Putamen (tissue), 1 donor: ENCODE results near the gene PMEPA1.

Experiments used
- DNase-seq: peaks from one replicate; pipeline ENCODE4 v3.0.0-alpha.2; 2016; ENCODE audit warnings: low spot score

The PMEPA1 gene

GRCh38 chr20:57693002-57693582 is 16.7 kb downstream of the PMEPA1 start:
- no peak for DNase-seq

GRCh38 chr20:57692393-57692792 is 17.4 kb downstream of the PMEPA1 start:
- DNase-seq: no peak

- no peak for DNase-seq
Measured at GRCh38 chr20:57691699-57692098, 18.1 kb downstream of the PMEPA1 start.

- no peak for DNase-seq
Measured at GRCh38 chr20:57690525-57690924, 19.3 kb downstream of the PMEPA1 start.

- no peak for DNase-seq
Measured at GRCh38 chr20:57689745-57690481, 19.9 kb downstream of the PMEPA1 start.

GRCh38 chr20:57688864-57689263 is 21.0 kb downstream of the PMEPA1 start:
- peak; percentile 64 for DNase-seq

- no peak for DNase-seq
Measured at GRCh38 chr20:57688295-57688694, 21.5 kb downstream of the PMEPA1 start.

- DNase-seq: peak; percentile 58
Measured at GRCh38 chr20:57686931-57687652, 22.7 kb downstream of the PMEPA1 start.

- no peak for DNase-seq
Measured at GRCh38 chr20:57685146-57685758, 24.6 kb downstream of the PMEPA1 start.

GRCh38 chr20:57684808-57685140 is 25.0 kb downstream of the PMEPA1 start:
- DNase-seq: no peak

- DNase-seq: no peak
Measured at GRCh38 chr20:57683881-57684807, 25.7 kb downstream of the PMEPA1 start.

- DNase-seq: no peak
Measured at GRCh38 chr20:57683287-57683686, 26.5 kb downstream of the PMEPA1 start.

- peak; percentile 57 for DNase-seq
Measured at GRCh38 chr20:57682184-57683101, 27.4 kb downstream of the PMEPA1 start.

- DNase-seq: no peak
Measured at GRCh38 chr20:57680934-57681914, 28.6 kb downstream of the PMEPA1 start.

- no peak for DNase-seq
Measured at GRCh38 chr20:57680131-57680716, 29.6 kb downstream of the PMEPA1 start.

- DNase-seq: no peak
Measured at GRCh38 chr20:57679113-57679512, 30.7 kb downstream of the PMEPA1 start.

GRCh38 chr20:57678340-57678739 is 31.5 kb downstream of the PMEPA1 start:
- DNase-seq: no peak

- no peak for DNase-seq
Measured at GRCh38 chr20:57677584-57677982, 32.2 kb downstream of the PMEPA1 start.
